Smooth muscle cell (in vitro differentiated cells): ENCODE data around the gene ZMYM1. TPM values are rescaled to one million over a fixed set of nuclear protein-coding genes. Genes with fewer than 3 reads are reported as not detected.
A peak's percentile ranks its signal among the peaks of the same experiment; 100 is the strongest.
"Not testable (repeated sequence)": the region's sequence is repeated elsewhere in the genome, so short reads cannot be mapped to it uniquely, and the experiment has no call there.

ENCODE experiments used
- DNase-seq: peaks from one replicate; lab custom pipeline; 2025; ENCODE audit not compliant: unreplicated experiment; lab: John Stamatoyannopoulos, UW
- H2AFZ ChIP-seq: fragments of 200-600 bp; sonication (generic); 2 replicates; pipeline ENCODE4 v1.6.0; 2016; ENCODE audit warnings: antibody characterized with exemption, low read depth, mild to moderate bottlenecking
- H3F3A ChIP-seq: fragments of 200-600 bp; sonication (generic); 2 replicates; pipeline ENCODE4 v1.6.0; 2017; ENCODE audit warnings: antibody characterized with exemption, low read depth
- H3K27ac ChIP-seq: fragments of 200-600 bp; sonication (generic); 2 replicates; pipeline ENCODE4 v1.5.1; 2016; ENCODE audit warnings: low read depth, mild to moderate bottlenecking
- H3K27me3 ChIP-seq: fragments of 200-600 bp; sonication (generic); 2 replicates; pipeline ENCODE4 v1.6.1; 2016; ENCODE audit warnings: low read depth, mild to moderate bottlenecking
- H3K36me3 ChIP-seq: fragments of 200-600 bp; sonication (generic); 2 replicates; pipeline ENCODE4 v1.5.1; 2016; ENCODE audit warnings: low read depth
- H3K4me1 ChIP-seq: fragments of 200-600 bp; sonication (generic); 2 replicates; pipeline ENCODE4 v1.5.1; 2016; ENCODE audit warnings: low read depth
- H3K4me2 ChIP-seq: fragments of 200-600 bp; sonication (generic); 2 replicates; pipeline ENCODE4 v1.6.0; 2016; ENCODE audit warnings: mild to moderate bottlenecking
- H3K4me3 ChIP-seq: fragments of 200-600 bp; sonication (generic); 2 replicates; pipeline ENCODE4 v1.5.1; 2016; ENCODE audit warnings: mild to moderate bottlenecking
- H3K79me2 ChIP-seq: fragments of 200-600 bp; sonication (generic); 2 replicates; pipeline ENCODE4 v1.6.0; 2016; ENCODE audit warnings: low read depth, mild to moderate bottlenecking
- H3K9ac ChIP-seq: fragments of 200-600 bp; sonication (generic); 2 replicates; pipeline ENCODE4 v1.6.0; 2016; ENCODE audit warnings: low read depth
- H3K9me3 ChIP-seq: fragments of 200-600 bp; sonication (generic); replicated peaks from 2 replicates; pipeline ENCODE4 v1.5.1; 2016; ENCODE audit warnings: low read depth
- H4K20me1 ChIP-seq: fragments of 200-600 bp; sonication (generic); 2 replicates; pipeline ENCODE4 v1.6.0; 2016; ENCODE audit warnings: low read depth
- CTCF ChIP-seq: fragments of 200-600 bp; sonication (generic); IDR thresholded peaks from 2 replicates; pipeline ENCODE4 v1.5.1; 2017; ENCODE audit warnings: borderline replicate concordance, mild to moderate bottlenecking, antibody characterized with exemption; ENCODE audit not compliant: insufficient read depth, poor library complexity, severe bottlenecking
- WGBS: methylation state at CpG from one replicate; pipeline ENCODE4 v1.1.7; 2016; ENCODE audit warnings: low lambda C conversion rate; 5-methylcytosine and 5-hydroxymethylcytosine counted together
- polyA plus RNA-seq: library from polyadenylated mRNA; unstranded; fragments of >200 nt; fragmentation: Nextera tagmentation; extraction: Ambion mirVana; gene quantifications from 2 replicates; pipeline ENCODE4 v1.2.1, GENCODE V29; 2016
- total RNA-seq: library from RNA; depleted of rRNA; stranded (reverse); fragments of >200 nt; gene quantifications from 2 replicates; pipeline ENCODE4 v1.2.3, GENCODE V29; 2014

The ZMYM1 gene
- total and polyA plus RNA-seq, 2 experiments from 2014 or later = 4.2 to 18.6 TPM

GRCh38 chr1:35046730-35047129 lies 32.5 kb upstream of the ZMYM1 start:
- Histone ChIP-seq H3K9me3 (no peaks in the 10 kb centered on the region), H3K9ac (no peak overlapping the region)
- no peak for TF ChIP-seq CTCF

DNA sequence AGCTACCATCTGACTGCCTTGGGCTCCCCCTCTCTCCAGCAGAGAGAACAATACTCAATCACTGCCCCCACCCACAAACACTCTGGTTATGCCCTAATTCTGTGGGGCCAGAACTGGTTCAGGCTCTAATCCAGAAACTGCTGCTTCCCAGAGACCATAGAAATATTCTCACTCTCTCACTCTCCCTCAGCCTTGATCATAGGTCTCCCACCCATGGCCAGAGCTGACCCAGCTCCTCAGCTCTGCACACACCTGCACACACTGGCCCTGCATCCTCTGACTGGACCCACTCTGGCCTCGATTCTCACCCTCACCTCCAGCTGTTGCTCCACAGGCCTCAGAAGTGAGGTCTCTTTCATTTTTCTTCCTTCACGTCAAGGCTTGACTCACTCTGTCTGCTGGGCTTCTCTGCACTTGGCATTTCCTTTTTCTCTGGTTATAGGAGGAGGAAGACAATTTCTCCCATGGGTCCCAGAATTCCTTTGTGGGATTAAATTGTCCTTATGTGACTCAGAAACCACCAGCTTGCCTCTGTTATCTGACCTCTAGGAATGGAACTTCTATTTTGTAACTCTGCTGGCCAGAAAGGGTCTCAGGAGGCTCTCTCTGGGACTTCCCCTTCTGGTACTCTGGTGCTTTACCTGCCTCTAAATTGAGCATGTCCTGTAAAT lies 31.9 kb upstream of the ZMYM1 start:
- Histone ChIP-seq H3K27me3 (no peaks in the 10 kb centered on the region), H3K4me1 (no peaks in the 10 kb centered on the region), H3K9ac (no peak overlapping the region), H3K4me2 (peak overlapping the region; percentile 38), H3K36me3 (no peaks in the 10 kb centered on the region), H3K79me2 (no peaks in the 10 kb centered on the region), H4K20me1 (no peaks in the 10 kb centered on the region), H2AFZ (no peak overlapping the region), H3K9me3 (no peaks in the 10 kb centered on the region), H3F3A (no peaks in the 10 kb centered on the region), H3K4me3 (no peak overlapping the region), H3K27ac (peak overlapping the region; percentile 82)
- WGBS = 27% methylated on average over 2 of the region's 2 CpGs
- no peak for DNase-seq
- TF ChIP-seq CTCF = no peak

More at GRCh38 chr1:35046730-35047129, 32.5 kb upstream of the ZMYM1 start:
- no peaks in the 10 kb centered on the region for H3K79me2 ChIP-seq
- H3K4me3 ChIP-seq = no peak overlapping the region
- H3K4me1 ChIP-seq = no peaks in the 10 kb centered on the region
- H3K36me3 ChIP-seq = no peaks in the 10 kb centered on the region
- no peaks in the 10 kb centered on the region for H4K20me1 ChIP-seq
- 89% methylated on average over 5 of the region's 5 CpGs for WGBS
- no peaks in the 10 kb centered on the region for H3K27me3 ChIP-seq
- H3F3A ChIP-seq = no peaks in the 10 kb centered on the region
- peak overlapping the region; percentile 82 for H3K27ac ChIP-seq
- H3K4me2 ChIP-seq = no peak overlapping the region
- H2AFZ ChIP-seq = no peak overlapping the region
- DNase-seq = no peak

DNA sequence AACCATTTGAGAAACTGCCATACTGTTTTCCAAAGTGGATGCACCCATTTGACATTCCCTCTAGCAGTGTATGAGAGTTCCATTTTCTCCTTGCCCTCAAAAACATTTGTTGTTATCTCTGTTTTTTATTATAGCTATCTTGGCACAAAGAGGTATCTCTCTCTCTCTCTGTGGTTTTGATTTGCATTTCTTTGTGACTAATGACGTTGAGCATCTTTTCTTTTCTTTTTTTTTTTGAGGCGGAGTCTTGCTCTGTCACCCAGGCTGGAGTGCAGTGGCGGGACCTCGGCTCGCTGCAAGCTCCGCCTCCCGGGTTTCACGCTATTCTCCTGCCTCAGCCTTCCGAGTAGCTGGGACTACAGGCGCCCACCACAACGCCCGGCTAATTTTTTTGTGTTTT lies 30.1 kb upstream of the ZMYM1 start:
- Histone ChIP-seq H3K4me1 (no peaks in the 10 kb centered on the region), H3K36me3 (no peaks in the 10 kb centered on the region), H4K20me1 (no peaks in the 10 kb centered on the region), H3K27me3 (no peaks in the 10 kb centered on the region), H3F3A (no peaks in the 10 kb centered on the region), H3K79me2 (no peaks in the 10 kb centered on the region), H2AFZ (no peak overlapping the region), H3K4me2 (no peak overlapping the region), H3K9ac (no peak overlapping the region), H3K4me3 (no peak overlapping the region), H3K9me3 (no peaks in the 10 kb centered on the region), H3K27ac (no peak overlapping the region)
- no peak for TF ChIP-seq CTCF
- WGBS = 38% methylated on average over 9 of the region's 12 CpGs
- DNase-seq = no peak

DNA sequence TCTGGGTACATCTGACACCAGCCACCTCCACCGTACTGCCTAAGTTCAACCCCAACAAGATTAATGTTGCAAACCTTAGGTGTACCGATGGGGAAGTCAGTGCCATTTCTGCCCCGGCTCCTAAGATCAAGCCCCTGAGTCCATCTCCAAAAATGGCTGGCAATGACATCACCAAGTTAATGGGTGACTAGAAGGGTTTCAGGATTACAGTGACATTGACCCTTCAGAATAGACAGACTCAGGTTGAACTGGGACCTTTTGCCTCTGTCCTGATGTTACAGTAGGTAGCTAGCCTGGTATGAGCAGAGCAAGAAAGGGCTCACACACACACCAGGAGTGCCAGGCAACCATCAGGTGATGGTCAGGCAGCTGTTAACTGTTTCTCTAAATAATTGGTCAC lies 25.8 kb upstream of the ZMYM1 start:
- H3K9me3 ChIP-seq = no peaks in the 10 kb centered on the region
- no peak overlapping the region for H3K27ac ChIP-seq
- H3K4me2 ChIP-seq = no peak overlapping the region
- no peaks in the 10 kb centered on the region for H3K27me3 ChIP-seq
- no peak for DNase-seq
- no peaks in the 10 kb centered on the region for H3K36me3 ChIP-seq
- no peaks in the 10 kb centered on the region for H3K79me2 ChIP-seq
- H3K4me3 ChIP-seq = no peak overlapping the region
- H3K4me1 ChIP-seq = no peaks in the 10 kb centered on the region
- TF ChIP-seq CTCF = no peak
- no peak overlapping the region for H3K9ac ChIP-seq
- H2AFZ ChIP-seq = no peak overlapping the region
- WGBS = 95% methylated on average over 3 of the region's 3 CpGs
- H4K20me1 ChIP-seq = no peaks in the 10 kb centered on the region
- no peaks in the 10 kb centered on the region for H3F3A ChIP-seq

GRCh38 chr1:35054282-35054681 lies 24.9 kb upstream of the ZMYM1 start:
- not testable (repeated sequence) for H3K4me2 ChIP-seq, DNase-seq, H3K4me3 ChIP-seq, H2AFZ ChIP-seq, H3K9me3 ChIP-seq, H3K27me3 ChIP-seq, H3K79me2 ChIP-seq, H4K20me1 ChIP-seq, H3K4me1 ChIP-seq, H3K9ac ChIP-seq, H3K27ac ChIP-seq, H3K36me3 ChIP-seq, H3F3A ChIP-seq
- WGBS = 84% methylated on average over 3 of the region's 3 CpGs

DNA sequence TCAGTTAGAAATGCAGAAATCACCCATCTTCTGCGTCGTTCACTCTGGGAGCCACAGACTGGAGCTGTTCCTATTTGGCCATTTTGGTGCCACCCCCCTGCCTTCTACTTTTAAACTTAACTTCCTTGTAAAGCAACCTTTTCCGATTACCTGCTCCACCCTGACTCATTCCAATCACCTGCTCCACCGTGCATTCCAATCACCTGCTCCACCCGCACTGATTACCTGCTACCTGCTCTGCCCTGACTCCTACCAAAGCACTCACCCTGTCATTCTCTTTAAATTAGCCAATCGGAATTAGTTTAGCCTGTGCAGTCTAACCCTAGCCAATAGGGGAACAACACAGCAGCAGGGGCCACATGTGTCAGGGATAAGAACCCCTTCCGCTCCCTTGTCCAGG lies 20.9 kb upstream of the ZMYM1 start:
- WGBS = 92% methylated on average over 7 of the region's 7 CpGs
- not testable (repeated sequence) for H4K20me1 ChIP-seq, H3K79me2 ChIP-seq, H3K4me3 ChIP-seq, H3K27ac ChIP-seq, H2AFZ ChIP-seq, H3K9ac ChIP-seq, H3F3A ChIP-seq, H3K27me3 ChIP-seq, H3K36me3 ChIP-seq, H3K9me3 ChIP-seq, H3K4me1 ChIP-seq, H3K4me2 ChIP-seq, DNase-seq
